Kidney glomerular epithelial cell (primary cell): ENCODE measurements around the gene LPP.

Source experiments
- DNase-seq: peaks from one replicate; lab custom pipeline; 2025; lab: John Stamatoyannopoulos, UW

The LPP gene

GRCh38 chr3:188877381-188877780, 723.4 kb downstream of the LPP start:
- DNase-seq, result no peak

- DNase-seq, result no peak
These were observed 724.1 kb downstream of the LPP start for GRCh38 chr3:188878076-188878475.

- DNase-seq, result peak; percentile 79
These were observed 728.1 kb downstream of the LPP start for GRCh38 chr3:188881954-188882641.

- DNase-seq, result no peak
These were observed 730.5 kb downstream of the LPP start for GRCh38 chr3:188884299-188885043.

- DNase-seq, result no peak
These were observed 734.5 kb downstream of the LPP start for GRCh38 chr3:188888321-188889053.

- no peak for DNase-seq
These were observed 735.1 kb downstream of the LPP start for GRCh38 chr3:188889054-188889491.

GRCh38 chr3:188890572-188891270, 736.8 kb downstream of the LPP start:
- DNase-seq, result no peak

- DNase-seq, result no peak
These were observed 745.9 kb downstream of the LPP start for GRCh38 chr3:188899881-188900280.

- peak; percentile 70 for DNase-seq
These were observed 746.5 kb downstream of the LPP start for GRCh38 chr3:188900421-188900951.

- no peak for DNase-seq
These were observed 747.2 kb downstream of the LPP start for GRCh38 chr3:188901126-188901525.

- DNase-seq, result no peak
These were observed 747.8 kb downstream of the LPP start for GRCh38 chr3:188901671-188902287.

- DNase-seq, result no peak
These were observed 750.7 kb downstream of the LPP start for GRCh38 chr3:188904670-188905069.

GRCh38 chr3:188905547-188905946, 751.6 kb downstream of the LPP start:
- no peak for DNase-seq

GRCh38 chr3:188906236-188906635, 752.3 kb downstream of the LPP start:
- DNase-seq, result no peak

GRCh38 chr3:188908002-188908850, 754.3 kb downstream of the LPP start:
- DNase-seq, result no peak

- no peak for DNase-seq
These were observed 757.3 kb downstream of the LPP start for GRCh38 chr3:188911026-188911850.

- DNase-seq, result no peak
These were observed 759.1 kb downstream of the LPP start for GRCh38 chr3:188913084-188913483.

- no peak for DNase-seq
These were observed 760.6 kb downstream of the LPP start for GRCh38 chr3:188914552-188914951.

GRCh38 chr3:188915127-188915526, 761.2 kb downstream of the LPP start:
- no peak for DNase-seq

- DNase-seq, result no peak
These were observed 763.0 kb downstream of the LPP start for GRCh38 chr3:188916934-188917401.
